Effector memory CD4-positive, alpha-beta T cell (primary cell): ENCODE results near the gene RNF212B.
"Not testable (repeated sequence)": the region's sequence is repeated elsewhere in the genome, so short reads cannot be mapped to it uniquely, and the experiment has no call there.

Experiments
- DNase-seq, 3 donors: peaks; one replicate each; pipeline ENCODE4 v3.0.0-alpha.2; 2020
- H3K27ac ChIP-seq: 2 replicates; pipeline ENCODE4 v1.7.0; 2013; ENCODE audit warnings: mild to moderate bottlenecking, low read length, moderate library complexity; ENCODE audit not compliant: insufficient read depth, poor library complexity, severe bottlenecking
- H3K27me3 ChIP-seq: replicated peaks from 2 replicates; pipeline ENCODE4 v1.7.0; 2013; ENCODE audit warnings: mild to moderate bottlenecking, low read length; ENCODE audit not compliant: insufficient read depth, control insufficient read depth, poor library complexity, severe bottlenecking
- H3K36me3 ChIP-seq: 2 replicates; pipeline ENCODE4 v1.7.0; 2013; ENCODE audit warnings: mild to moderate bottlenecking, low read length, moderate library complexity; ENCODE audit not compliant: control insufficient read depth, insufficient read depth
- H3K4me1 ChIP-seq: 2 replicates; pipeline ENCODE4 v1.7.0; 2013; ENCODE audit warnings: low read length, mild to moderate bottlenecking; ENCODE audit not compliant: control insufficient read depth, insufficient read depth, poor library complexity, severe bottlenecking
- H3K4me3 ChIP-seq: 2 replicates; pipeline ENCODE4 v1.7.0; 2013; ENCODE audit warnings: low read length, low read depth, mild to moderate bottlenecking; ENCODE audit not compliant: insufficient read depth, poor library complexity, severe bottlenecking
- H3K9me3 ChIP-seq: 2 replicates; pipeline ENCODE4 v1.7.0; 2013; ENCODE audit warnings: mild to moderate bottlenecking, low read length, moderate library complexity; ENCODE audit not compliant: control insufficient read depth

RNF212B gene

DNA sequence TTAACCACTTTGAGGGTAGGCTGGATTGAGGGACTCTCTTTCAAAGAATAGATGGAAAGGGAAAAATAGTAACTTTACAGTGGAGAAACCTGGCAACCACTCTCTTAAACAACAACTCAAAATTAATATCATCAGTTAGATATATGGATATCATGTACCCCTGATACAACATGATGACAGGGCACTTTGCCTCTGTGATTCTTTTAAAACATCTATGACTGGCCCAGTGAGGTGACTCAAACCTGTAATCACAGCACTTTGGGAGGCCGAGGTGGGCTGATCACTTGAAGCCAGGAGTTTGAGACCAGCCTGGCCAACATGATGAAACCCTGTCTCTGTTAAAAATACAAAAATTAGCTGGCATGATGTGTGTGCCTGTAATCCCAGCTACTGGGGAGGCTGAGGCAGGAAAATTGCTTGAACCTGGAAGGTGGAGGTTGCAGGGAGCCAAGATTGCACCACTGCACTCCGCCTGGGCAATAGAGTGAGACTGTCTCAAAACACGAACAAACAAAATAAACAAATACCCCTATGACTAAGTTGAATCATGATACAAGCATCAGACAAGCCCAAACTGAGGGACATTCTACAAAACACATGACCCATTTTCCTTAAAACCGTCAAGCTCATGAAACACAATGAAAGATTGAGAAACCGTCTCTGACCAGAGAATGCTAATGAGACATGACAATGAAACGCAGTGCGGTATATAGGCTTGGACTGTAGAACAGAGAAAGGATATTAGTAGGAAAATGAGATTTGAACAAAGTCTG is 27.9 kb upstream of the RNF212B start:
- no peak for DNase-seq
- Histone ChIP-seq H3K4me3 (no peak overlapping the region), H3K27ac (no peak overlapping the region), H3K27me3 (no peaks in the 10 kb centered on the region), H3K9me3 (no peaks in the 10 kb centered on the region), H3K4me1 (no peaks in the 10 kb centered on the region), H3K36me3 (no peaks in the 10 kb centered on the region)

DNA sequence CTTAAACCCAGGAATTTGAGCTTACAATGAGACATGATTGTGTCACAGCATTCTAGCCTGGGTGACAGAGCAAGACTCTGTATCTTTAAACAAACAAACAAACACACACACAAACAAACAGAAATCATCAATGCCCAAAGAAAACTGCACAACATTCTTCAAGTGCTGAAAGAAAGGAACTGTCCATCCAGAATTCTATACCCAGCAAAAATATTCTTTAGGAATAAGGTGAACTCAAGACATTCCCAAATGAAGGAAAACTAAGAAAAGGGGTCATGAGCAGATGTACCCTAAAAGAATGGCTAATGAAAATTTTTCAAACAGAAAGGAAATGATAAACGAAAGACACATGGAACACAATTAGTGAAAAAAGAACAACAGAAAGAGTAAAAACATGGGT is 22.3 kb upstream of the RNF212B start:
- H3K27ac ChIP-seq: no peak overlapping the region
- DNase-seq: no peak
- H3K4me1 ChIP-seq: no peaks in the 10 kb centered on the region
- no peaks in the 10 kb centered on the region for H3K9me3 ChIP-seq
- H3K36me3 ChIP-seq: no peaks in the 10 kb centered on the region
- H3K4me3 ChIP-seq: no peak overlapping the region
- H3K27me3 ChIP-seq: no peaks in the 10 kb centered on the region

GRCh38 chr14:23217032-23218020 is 20.4 kb upstream of the RNF212B start:
- Histone ChIP-seq H3K4me3 (no peak overlapping the region), H3K9me3 (no peaks in the 10 kb centered on the region), H3K27me3 (no peaks in the 10 kb centered on the region), H3K36me3 (no peaks in the 10 kb centered on the region), H3K4me1 (no peaks in the 10 kb centered on the region), H3K27ac (no peak overlapping the region)
- no peak for DNase-seq

GRCh38 chr14:23219075-23219474 is 18.7 kb upstream of the RNF212B start:
- no peaks in the 10 kb centered on the region for H3K4me1 ChIP-seq
- H3K27ac ChIP-seq: no peak overlapping the region
- DNase-seq: no peak
- H3K27me3 ChIP-seq: no peaks in the 10 kb centered on the region
- H3K4me3 ChIP-seq: no peak overlapping the region
- no peaks in the 10 kb centered on the region for H3K9me3 ChIP-seq
- H3K36me3 ChIP-seq: no peaks in the 10 kb centered on the region

GRCh38 chr14:23224958-23225357 is 12.8 kb upstream of the RNF212B start:
- H3K27me3 ChIP-seq, H3K4me3 ChIP-seq: not testable (repeated sequence)

DNA sequence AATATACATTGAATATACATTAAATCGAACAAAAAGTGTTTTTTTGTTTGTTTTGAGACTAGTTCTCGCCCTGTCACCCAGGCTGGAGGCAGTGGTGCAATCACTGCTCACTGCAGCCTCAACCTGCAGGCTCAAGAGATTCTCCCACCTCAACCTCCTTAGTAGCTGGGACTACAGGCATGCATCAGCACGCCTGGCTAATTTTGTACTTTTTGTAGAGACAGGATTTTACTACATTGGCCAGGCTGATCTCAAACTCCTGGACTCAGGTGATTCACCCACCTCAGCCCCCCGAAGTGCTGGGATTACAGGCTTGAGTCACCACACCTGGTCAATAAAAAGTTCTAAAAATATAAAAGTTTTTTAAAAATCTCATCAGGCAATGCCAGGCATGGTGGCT is 10.2 kb upstream of the RNF212B start:
- no peaks in the 10 kb centered on the region for H3K27me3 ChIP-seq
- no peaks in the 10 kb centered on the region for H3K36me3 ChIP-seq
- no peak overlapping the region for H3K27ac ChIP-seq
- DNase-seq: no peak
- H3K4me3 ChIP-seq: no peak overlapping the region
- no peaks in the 10 kb centered on the region for H3K9me3 ChIP-seq
- no peaks in the 10 kb centered on the region for H3K4me1 ChIP-seq

More at GRCh38 chr14:23224958-23225357, 12.8 kb upstream of the RNF212B start:
- H3K9me3 ChIP-seq, DNase-seq, H3K36me3 ChIP-seq, H3K4me1 ChIP-seq, H3K27ac ChIP-seq: not testable (repeated sequence)

GRCh38 chr14:23228812-23229211 is 8.9 kb upstream of the RNF212B start:
- no peaks in the 10 kb centered on the region for H3K4me1 ChIP-seq
- H3K4me3 ChIP-seq: no peak overlapping the region
- H3K9me3 ChIP-seq: no peaks in the 10 kb centered on the region
- H3K36me3 ChIP-seq: no peaks in the 10 kb centered on the region
- no peak overlapping the region for H3K27ac ChIP-seq
- no peaks in the 10 kb centered on the region for H3K27me3 ChIP-seq
- DNase-seq: no peak

DNA sequence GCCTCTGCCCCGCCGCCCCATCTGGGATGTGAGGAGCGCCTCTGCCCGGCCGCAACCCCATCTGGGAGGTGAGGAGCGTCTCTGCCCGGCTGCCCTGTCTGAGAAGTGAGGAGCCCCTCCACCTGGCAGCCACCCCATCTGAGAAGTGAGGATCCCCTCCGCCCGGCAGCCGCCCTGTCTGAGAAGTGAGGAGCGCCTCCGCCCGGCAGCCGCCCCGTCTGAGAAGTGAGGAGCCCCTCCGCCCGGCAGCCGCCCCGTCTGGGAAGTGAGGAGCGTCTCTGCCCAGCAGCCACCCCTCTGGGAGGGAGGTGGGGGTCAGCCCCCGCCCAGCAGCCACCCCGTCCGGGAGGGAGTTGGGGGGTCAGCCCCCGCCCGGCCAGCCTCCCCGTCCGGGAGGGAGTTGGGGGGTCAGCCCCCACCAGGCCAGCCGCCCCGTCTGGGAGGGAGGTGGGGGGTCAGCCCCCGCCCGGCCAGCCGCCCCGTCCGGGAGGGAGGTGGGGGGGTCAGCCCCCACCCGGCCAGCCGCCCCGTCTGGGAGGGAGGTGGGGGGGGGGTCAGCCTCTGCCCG is 5.4 kb upstream of the RNF212B start:
- DNase-seq, H3K27me3 ChIP-seq, H3K27ac ChIP-seq: not testable (repeated sequence)

DNA sequence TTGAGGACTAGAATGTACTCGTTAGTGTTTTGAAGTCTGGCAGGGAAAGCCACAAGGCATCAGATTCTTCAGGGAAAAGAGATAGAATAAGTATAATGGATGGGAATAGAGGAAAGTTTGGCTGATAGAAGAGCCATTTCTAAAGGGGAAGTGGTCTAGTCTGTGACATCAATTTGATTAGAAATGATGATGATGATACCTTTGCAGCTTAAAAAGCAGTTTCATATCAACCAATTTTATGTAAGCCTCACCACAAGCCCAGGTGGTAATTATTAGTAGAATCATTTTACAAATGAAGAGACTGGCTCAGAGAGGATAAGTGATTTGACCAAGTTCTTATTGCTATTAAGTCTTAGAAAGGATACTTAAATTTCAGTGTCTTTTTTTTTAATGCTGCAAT is 2.9 kb downstream of the RNF212B start:
- Histone ChIP-seq H3K9me3 (no peaks in the 10 kb centered on the region), H3K36me3 (no peaks in the 10 kb centered on the region), H3K27ac (no peak overlapping the region), H3K4me1 (peaks cover 7% of the 10 kb centered on the region), H3K4me3 (no peak overlapping the region), H3K27me3 (no peaks in the 10 kb centered on the region)
- no peak for DNase-seq

More for the DNA sequence above, 5.4 kb upstream of the RNF212B start:
- not testable (repeated sequence) for H3K9me3 ChIP-seq, H3K4me1 ChIP-seq, H3K36me3 ChIP-seq, H3K4me3 ChIP-seq
